H1 (cell line): ENCODE data around the gene CTNND2. TPM values are rescaled to one million over a fixed set of nuclear protein-coding genes. Genes with fewer than 3 reads are reported as not detected.

Experiments used
- HDAC2 ChIP-seq, 2 experiments: fragments of 300-600 bp in 1 of 2; sonication (generic) in 1 of 2; IDR thresholded peaks; 2 replicates each; pipeline ENCODE4 v1.6.1; 2011 to 2012; ENCODE audit warnings: low read depth in 2 of 2, low read length in 2 of 2, mild to moderate bottlenecking in 2 of 2, moderate library complexity in 2 of 2, borderline replicate concordance in 1 of 2, inconsistent platforms in 1 of 2
- KDM4A ChIP-seq: IDR thresholded peaks from one replicate; pipeline ENCODE4 v1.7.1; 2012; ENCODE audit warnings: low read depth, mild to moderate bottlenecking, moderate library complexity, low read length, inconsistent platforms; ENCODE audit not compliant: severe bottlenecking
- KDM5A ChIP-seq: fragments of 200-600 bp; IDR thresholded peaks from 2 replicates; pipeline ENCODE4 v1.7.1; 2012; ENCODE audit warnings: mild to moderate bottlenecking, low read length, inconsistent platforms, mixed read lengths
- SP1 ChIP-seq: IDR thresholded peaks from 2 replicates; pipeline ENCODE4 v1.6.1; 2011; ENCODE audit warnings: low read depth, low read length
- TAF1 ChIP-seq: IDR thresholded peaks from 2 replicates; pipeline ENCODE4 v1.6.1; 2011; ENCODE audit warnings: mild to moderate bottlenecking, low read depth, low read length
- TCF12 ChIP-seq: IDR thresholded peaks from 2 replicates; pipeline ENCODE4 v1.6.1; 2011; ENCODE audit warnings: low read depth, mild to moderate bottlenecking, low read length
- ZNF274 ChIP-seq: IDR thresholded peaks from 2 replicates; pipeline ENCODE4 v1.7.0; 2012; ENCODE audit warnings: low read length, borderline replicate concordance; ENCODE audit errors: extremely low read depth
- polyA plus RNA-seq, 7 experiments: library from polyadenylated mRNA; depleted of rRNA in 3 of 7; stranded (reverse) in 5 of 7; unstranded in 2 of 7; fragments of >200 nt in 5 of 7; fragments of 200-250 nt in 2 of 7; gene quantifications; 1 replicate in 5 of 7; 2 replicates in 1 of 7; 4 replicates in 1 of 7; pipeline versions ENCODE4 v1.2.1 to v1.2.3, GENCODE V29; 2011 to 2013; ENCODE audit warnings: missing spikeins in 2 of 7, mixed read lengths in 2 of 7
- total RNA-seq: library from RNA; stranded (reverse); fragmentation: NEBNext Ultra II Directional; extraction: Animal tissue kit (Norgen Biotek cat#: 25700); gene quantifications from 2 replicates; pipeline ENCODE4 v1.2.1, GENCODE V29; 2021
- TF ChIP-seq, protein P1 (sequence below): fragments of 300-600 bp; sonication (generic); IDR thresholded peaks from 2 replicates; pipeline ENCODE4 v1.7.1; 2012; ENCODE audit warnings: low read length, moderate library complexity, mild to moderate bottlenecking, inconsistent platforms; ENCODE audit not compliant: insufficient replicate concordance
- TF ChIP-seq, protein P2 (sequence below): IDR thresholded peaks from 2 replicates; pipeline ENCODE4 v1.6.1; 2012; ENCODE audit warnings: inconsistent platforms
- TF ChIP-seq, protein P3 (sequence below): IDR thresholded peaks from 2 replicates; pipeline ENCODE4 v1.6.1; 2012; ENCODE audit warnings: low read length, inconsistent platforms

The CTNND2 gene
- total and polyA plus RNA-seq, 2 of the 8 experiments (the other 6 are each of a cell fraction or from before 2014, with no cell fraction given) = 7.4 to 14.2 TPM

DNA sequence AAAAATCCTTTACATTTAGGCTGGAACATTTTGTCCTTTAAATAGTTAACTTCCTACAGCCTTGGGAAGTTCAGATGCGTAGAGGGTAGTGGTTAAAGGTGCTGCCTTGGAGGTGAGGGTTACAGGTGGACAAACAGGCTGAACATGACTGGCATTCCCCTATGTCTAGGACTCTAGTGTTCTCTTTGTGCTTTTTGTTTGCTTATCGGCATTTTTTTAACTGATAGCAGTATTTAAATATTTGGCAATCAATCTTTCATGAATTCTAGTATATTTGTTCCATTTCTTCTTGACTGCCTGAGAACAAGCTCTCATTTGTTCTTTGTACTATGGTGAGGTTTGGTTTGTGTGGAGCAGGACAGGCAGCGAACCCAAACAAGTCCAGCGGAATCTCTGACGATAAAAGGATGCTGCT, 307.6 kb downstream of the CTNND2 start (continued):
- TF ChIP-seq, protein P1, sequence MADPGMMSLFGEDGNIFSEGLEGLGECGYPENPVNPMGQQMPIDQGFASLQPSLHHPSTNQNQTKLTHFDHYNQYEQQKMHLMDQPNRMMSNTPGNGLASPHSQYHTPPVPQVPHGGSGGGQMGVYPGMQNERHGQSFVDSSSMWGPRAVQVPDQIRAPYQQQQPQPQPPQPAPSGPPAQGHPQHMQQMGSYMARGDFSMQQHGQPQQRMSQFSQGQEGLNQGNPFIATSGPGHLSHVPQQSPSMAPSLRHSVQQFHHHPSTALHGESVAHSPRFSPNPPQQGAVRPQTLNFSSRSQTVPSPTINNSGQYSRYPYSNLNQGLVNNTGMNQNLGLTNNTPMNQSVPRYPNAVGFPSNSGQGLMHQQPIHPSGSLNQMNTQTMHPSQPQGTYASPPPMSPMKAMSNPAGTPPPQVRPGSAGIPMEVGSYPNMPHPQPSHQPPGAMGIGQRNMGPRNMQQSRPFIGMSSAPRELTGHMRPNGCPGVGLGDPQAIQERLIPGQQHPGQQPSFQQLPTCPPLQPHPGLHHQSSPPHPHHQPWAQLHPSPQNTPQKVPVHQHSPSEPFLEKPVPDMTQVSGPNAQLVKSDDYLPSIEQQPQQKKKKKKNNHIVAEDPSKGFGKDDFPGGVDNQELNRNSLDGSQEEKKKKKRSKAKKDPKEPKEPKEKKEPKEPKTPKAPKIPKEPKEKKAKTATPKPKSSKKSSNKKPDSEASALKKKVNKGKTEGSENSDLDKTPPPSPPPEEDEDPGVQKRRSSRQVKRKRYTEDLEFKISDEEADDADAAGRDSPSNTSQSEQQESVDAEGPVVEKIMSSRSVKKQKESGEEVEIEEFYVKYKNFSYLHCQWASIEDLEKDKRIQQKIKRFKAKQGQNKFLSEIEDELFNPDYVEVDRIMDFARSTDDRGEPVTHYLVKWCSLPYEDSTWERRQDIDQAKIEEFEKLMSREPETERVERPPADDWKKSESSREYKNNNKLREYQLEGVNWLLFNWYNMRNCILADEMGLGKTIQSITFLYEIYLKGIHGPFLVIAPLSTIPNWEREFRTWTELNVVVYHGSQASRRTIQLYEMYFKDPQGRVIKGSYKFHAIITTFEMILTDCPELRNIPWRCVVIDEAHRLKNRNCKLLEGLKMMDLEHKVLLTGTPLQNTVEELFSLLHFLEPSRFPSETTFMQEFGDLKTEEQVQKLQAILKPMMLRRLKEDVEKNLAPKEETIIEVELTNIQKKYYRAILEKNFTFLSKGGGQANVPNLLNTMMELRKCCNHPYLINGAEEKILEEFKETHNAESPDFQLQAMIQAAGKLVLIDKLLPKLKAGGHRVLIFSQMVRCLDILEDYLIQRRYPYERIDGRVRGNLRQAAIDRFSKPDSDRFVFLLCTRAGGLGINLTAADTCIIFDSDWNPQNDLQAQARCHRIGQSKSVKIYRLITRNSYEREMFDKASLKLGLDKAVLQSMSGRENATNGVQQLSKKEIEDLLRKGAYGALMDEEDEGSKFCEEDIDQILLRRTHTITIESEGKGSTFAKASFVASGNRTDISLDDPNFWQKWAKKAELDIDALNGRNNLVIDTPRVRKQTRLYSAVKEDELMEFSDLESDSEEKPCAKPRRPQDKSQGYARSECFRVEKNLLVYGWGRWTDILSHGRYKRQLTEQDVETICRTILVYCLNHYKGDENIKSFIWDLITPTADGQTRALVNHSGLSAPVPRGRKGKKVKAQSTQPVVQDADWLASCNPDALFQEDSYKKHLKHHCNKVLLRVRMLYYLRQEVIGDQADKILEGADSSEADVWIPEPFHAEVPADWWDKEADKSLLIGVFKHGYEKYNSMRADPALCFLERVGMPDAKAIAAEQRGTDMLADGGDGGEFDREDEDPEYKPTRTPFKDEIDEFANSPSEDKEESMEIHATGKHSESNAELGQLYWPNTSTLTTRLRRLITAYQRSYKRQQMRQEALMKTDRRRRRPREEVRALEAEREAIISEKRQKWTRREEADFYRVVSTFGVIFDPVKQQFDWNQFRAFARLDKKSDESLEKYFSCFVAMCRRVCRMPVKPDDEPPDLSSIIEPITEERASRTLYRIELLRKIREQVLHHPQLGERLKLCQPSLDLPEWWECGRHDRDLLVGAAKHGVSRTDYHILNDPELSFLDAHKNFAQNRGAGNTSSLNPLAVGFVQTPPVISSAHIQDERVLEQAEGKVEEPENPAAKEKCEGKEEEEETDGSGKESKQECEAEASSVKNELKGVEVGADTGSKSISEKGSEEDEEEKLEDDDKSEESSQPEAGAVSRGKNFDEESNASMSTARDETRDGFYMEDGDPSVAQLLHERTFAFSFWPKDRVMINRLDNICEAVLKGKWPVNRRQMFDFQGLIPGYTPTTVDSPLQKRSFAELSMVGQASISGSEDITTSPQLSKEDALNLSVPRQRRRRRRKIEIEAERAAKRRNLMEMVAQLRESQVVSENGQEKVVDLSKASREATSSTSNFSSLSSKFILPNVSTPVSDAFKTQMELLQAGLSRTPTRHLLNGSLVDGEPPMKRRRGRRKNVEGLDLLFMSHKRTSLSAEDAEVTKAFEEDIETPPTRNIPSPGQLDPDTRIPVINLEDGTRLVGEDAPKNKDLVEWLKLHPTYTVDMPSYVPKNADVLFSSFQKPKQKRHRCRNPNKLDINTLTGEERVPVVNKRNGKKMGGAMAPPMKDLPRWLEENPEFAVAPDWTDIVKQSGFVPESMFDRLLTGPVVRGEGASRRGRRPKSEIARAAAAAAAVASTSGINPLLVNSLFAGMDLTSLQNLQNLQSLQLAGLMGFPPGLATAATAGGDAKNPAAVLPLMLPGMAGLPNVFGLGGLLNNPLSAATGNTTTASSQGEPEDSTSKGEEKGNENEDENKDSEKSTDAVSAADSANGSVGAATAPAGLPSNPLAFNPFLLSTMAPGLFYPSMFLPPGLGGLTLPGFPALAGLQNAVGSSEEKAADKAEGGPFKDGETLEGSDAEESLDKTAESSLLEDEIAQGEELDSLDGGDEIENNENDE = no peak
- TF ChIP-seq HDAC2 (IDR thresholded peaks at IDR 0.05; ENCODE audit: borderline replicate concordance in 1 of 2, low read depth in 2 of 2, low read length in 2 of 2) (no peak), KDM4A (no peak), TAF1 (no peak), TCF12 (no peak), KDM5A (no peak), ZNF274 (no peak), SP1 (no peak)
- TF ChIP-seq, protein P2, sequence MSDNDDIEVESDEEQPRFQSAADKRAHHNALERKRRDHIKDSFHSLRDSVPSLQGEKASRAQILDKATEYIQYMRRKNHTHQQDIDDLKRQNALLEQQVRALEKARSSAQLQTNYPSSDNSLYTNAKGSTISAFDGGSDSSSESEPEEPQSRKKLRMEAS = no peak
- TF ChIP-seq, protein P3, sequence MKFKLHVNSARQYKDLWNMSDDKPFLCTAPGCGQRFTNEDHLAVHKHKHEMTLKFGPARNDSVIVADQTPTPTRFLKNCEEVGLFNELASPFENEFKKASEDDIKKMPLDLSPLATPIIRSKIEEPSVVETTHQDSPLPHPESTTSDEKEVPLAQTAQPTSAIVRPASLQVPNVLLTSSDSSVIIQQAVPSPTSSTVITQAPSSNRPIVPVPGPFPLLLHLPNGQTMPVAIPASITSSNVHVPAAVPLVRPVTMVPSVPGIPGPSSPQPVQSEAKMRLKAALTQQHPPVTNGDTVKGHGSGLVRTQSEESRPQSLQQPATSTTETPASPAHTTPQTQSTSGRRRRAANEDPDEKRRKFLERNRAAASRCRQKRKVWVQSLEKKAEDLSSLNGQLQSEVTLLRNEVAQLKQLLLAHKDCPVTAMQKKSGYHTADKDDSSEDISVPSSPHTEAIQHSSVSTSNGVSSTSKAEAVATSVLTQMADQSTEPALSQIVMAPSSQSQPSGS = no peak
